ENCODE data around the gene ANKRD12.

ANKRD12 gene

GRCh38 chr18:9237981-9238380 lies 101.4 kb downstream of the ANKRD12 start:
- no peak for DNase-seq (ENCODE audit: low read depth in 2 of 2)
- TF ChIP-seq CTCF (IDR thresholded peaks at IDR 0.05; ENCODE audit: low read depth, low read length), result no peak
- H3K4me3 ChIP-seq (replicated peaks in 1 of 2; ENCODE audit: low read depth in 2 of 2, low read length in 2 of 2), result no peak overlapping the region

GRCh38 chr18:9239720-9240119 lies 103.1 kb downstream of the ANKRD12 start:
- no peak for DNase-seq (ENCODE audit: low read depth in 2 of 2)
- H3K4me3 ChIP-seq (replicated peaks in 1 of 2; ENCODE audit: low read depth in 2 of 2, low read length in 2 of 2), result no peak overlapping the region
- no peak for TF ChIP-seq CTCF (IDR thresholded peaks at IDR 0.05; ENCODE audit: low read depth, low read length)

GRCh38 chr18:9240270-9240669 lies 103.7 kb downstream of the ANKRD12 start:
- no peak for DNase-seq (ENCODE audit: low read depth in 2 of 2)
- no peak for TF ChIP-seq CTCF (IDR thresholded peaks at IDR 0.05; ENCODE audit: low read depth, low read length)
- H3K4me3 ChIP-seq (replicated peaks in 1 of 2; ENCODE audit: low read depth in 2 of 2, low read length in 2 of 2), result no peak overlapping the region

- TF ChIP-seq CTCF (IDR thresholded peaks at IDR 0.05; ENCODE audit: low read depth, low read length), result no peak
Measured at GRCh38 chr18:9243029-9243428, 106.4 kb downstream of the ANKRD12 start.

GRCh38 chr18:9244376-9244775 lies 107.8 kb downstream of the ANKRD12 start:
- DNase-seq (ENCODE audit: low read depth in 2 of 2), result no peak
- H3K4me3 ChIP-seq (replicated peaks in 1 of 2; ENCODE audit: low read depth in 2 of 2, low read length in 2 of 2), result no peak overlapping the region
- TF ChIP-seq CTCF (IDR thresholded peaks at IDR 0.05; ENCODE audit: low read depth, low read length), result no peak

More at GRCh38 chr18:9243029-9243428, 106.4 kb downstream of the ANKRD12 start:
- DNase-seq (ENCODE audit: low read depth in 2 of 2), result no peak
- no peak overlapping the region for H3K4me3 ChIP-seq (replicated peaks in 1 of 2; ENCODE audit: low read depth in 2 of 2, low read length in 2 of 2)

- DNase-seq (ENCODE audit: low read depth in 2 of 2), result no peak
- no peak overlapping the region for H3K4me3 ChIP-seq (replicated peaks in 1 of 2; ENCODE audit: low read depth in 2 of 2, low read length in 2 of 2)
- no peak for TF ChIP-seq CTCF (IDR thresholded peaks at IDR 0.05; ENCODE audit: low read depth, low read length)
Measured at GRCh38 chr18:9248661-9249060, 112.1 kb downstream of the ANKRD12 start.

- H3K4me3 ChIP-seq (replicated peaks in 1 of 2; ENCODE audit: low read depth in 2 of 2, low read length in 2 of 2), result no peak overlapping the region
- DNase-seq (ENCODE audit: low read depth in 2 of 2), result no peak
- TF ChIP-seq CTCF (IDR thresholded peaks at IDR 0.05; ENCODE audit: low read depth, low read length), result no peak
Measured at GRCh38 chr18:9249254-9249653, 112.7 kb downstream of the ANKRD12 start.
